Fibroblast of skin of right quadriceps (primary cell): ENCODE measurements around the gene TCEA3.
"Not testable (repeated sequence)": the region's sequence is repeated elsewhere in the genome, so short reads cannot be mapped to it uniquely, and the experiment has no call there.

Experiments used
- DNase-seq: peaks from one replicate; pipeline ENCODE4 v3.0.0-alpha.2; 2013

The TCEA3 gene

DNA sequence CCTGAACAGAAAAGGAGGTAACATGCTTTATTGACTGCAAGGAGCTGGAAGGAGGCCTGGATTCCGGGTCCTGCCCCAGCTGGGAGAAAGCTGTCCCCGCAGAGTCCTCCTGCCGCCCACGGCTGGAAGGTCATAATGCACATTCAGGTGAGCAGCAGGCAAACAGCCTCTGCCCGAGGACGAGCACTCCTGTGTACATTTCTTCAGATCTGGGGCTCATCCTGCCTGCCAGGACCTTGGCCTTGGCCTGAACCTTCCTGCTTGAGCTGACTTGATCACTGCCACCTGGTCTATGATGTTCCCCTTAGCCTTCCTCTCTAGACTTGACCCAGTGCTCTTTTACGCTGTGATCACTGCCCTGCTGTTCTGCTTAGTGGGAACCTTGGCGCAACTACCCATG lies 37.1 kb downstream of the TCEA3 start:
- no peak for DNase-seq

- DNase-seq, result no peak
Observed at GRCh38 chr1:23385119-23385621, 39.4 kb downstream of the TCEA3 start.

GRCh38 chr1:23384312-23385058 lies 40.1 kb downstream of the TCEA3 start:
- DNase-seq, result peak; percentile 42

DNA sequence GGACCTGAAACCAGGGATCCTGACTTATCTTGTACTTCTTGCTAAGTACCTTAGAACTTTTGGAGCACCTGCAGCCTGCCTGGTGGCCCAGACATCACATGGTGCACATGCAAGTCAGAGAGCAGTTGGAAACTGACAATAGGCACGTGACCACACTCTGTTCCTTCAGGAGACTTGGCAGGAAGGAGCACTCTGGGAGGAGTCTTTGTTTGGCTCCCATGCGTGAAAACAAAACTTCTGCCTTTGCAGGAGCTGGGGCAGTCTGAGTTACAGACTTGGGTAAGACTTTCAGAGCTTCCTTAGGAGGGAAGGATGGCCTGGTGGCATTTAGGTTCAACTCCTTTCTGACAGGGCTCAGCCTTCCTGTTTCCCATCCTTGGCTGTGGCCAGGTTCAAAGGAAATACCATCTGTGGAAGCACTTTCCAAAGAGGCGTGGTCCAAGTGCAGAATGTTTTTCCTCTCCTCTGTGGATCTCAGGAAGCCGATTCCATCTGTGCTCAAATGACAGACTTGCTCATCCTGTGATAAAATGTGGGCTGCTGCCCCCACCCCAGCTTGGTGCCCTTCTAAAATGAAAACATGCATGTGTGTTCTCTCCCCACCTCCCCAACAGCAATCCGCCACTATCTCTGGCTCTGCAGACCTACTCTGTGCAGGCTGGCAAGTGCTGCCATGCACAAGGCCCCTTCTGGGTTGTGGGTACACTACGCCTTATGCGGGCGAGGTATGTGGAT lies 40.8 kb downstream of the TCEA3 start:
- no peak for DNase-seq

DNA sequence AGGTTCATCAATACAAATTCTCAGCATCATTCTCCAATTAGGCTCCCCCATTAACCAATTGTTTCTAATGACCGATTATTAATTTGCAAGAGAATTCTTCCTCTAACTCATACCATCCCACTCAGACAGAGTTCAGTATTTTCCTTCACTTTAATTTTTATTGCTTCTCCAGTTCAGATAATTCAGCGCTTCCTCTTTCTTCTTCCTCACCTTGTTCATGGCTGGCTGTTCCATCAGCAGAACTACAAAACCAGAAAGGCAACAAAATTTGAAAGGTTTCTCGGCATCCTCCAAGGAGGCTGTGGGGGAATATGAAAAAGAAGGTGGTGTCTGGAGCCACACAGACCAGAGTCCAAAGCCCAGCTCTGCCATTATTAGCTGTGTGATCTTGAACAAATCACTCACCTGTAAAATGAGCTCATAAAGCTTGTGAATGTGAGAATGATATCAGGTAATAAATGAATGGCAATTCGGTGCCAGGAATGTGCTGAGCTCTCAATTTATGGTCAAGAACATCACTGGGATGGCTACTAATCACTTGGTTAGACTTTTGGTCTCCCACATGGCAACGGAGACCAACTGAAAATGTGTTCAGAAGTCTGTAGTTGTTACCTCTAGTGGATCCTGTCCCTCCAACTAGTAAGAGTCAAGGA lies 43.2 kb downstream of the TCEA3 start:
- DNase-seq, result no peak

- DNase-seq, result peak; percentile 33
Observed at GRCh38 chr1:23380719-23381118, 43.8 kb downstream of the TCEA3 start.

DNA sequence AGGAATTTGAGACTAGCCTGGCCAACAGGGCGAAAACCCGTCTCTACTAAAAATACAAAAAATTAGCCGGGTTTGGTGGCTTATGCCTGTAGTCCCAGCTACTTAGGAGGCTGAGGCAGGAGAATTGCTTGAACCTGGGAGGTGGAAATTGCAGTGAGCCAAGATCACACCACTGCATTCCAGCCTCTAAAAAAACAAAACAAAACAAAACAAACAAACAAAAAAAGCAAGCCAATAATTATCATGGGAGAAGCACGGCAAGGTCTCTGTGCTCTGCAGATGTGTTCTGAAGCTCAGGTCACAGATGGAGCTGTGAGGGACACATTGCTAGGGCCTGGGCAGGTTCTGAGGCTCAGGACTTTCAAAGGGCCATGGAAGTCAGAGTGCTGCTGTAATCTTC lies 44.3 kb downstream of the TCEA3 start:
- not testable (repeated sequence) for DNase-seq

GRCh38 chr1:23376890-23377811 lies 47.4 kb downstream of the TCEA3 start:
- peak; percentile 64 for DNase-seq

DNA sequence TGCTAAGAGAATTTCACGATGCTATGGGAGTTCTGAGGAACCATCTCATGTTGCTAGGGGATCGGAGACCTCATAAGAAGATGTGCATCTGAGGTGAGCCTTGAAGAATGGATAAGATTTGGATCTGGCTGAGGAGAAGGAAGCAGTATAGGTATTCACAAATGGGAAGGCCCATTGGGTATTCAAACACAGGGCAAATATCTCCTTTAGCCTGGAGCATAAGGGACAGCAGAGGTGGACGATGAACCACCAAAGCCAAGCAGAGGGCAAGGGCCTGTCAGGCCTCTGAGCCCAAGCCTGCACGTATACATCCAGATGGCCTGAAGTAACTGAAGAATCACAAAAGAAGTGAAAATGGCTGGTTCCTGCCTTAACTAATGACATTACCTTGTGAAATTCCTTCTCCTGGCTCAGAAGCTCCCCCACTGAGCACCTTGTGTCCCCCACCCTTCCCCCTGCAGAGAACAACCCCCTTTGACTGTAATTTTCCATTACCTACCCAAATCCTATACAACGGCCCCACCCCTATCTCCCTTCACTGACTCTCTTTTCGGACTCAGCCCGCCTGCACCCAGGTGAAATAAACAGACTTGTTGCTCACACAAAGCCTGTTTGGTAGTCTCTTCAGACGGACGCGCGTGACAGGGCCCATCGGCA lies 50.3 kb downstream of the TCEA3 start:
- DNase-seq, result not testable (repeated sequence)

DNA sequence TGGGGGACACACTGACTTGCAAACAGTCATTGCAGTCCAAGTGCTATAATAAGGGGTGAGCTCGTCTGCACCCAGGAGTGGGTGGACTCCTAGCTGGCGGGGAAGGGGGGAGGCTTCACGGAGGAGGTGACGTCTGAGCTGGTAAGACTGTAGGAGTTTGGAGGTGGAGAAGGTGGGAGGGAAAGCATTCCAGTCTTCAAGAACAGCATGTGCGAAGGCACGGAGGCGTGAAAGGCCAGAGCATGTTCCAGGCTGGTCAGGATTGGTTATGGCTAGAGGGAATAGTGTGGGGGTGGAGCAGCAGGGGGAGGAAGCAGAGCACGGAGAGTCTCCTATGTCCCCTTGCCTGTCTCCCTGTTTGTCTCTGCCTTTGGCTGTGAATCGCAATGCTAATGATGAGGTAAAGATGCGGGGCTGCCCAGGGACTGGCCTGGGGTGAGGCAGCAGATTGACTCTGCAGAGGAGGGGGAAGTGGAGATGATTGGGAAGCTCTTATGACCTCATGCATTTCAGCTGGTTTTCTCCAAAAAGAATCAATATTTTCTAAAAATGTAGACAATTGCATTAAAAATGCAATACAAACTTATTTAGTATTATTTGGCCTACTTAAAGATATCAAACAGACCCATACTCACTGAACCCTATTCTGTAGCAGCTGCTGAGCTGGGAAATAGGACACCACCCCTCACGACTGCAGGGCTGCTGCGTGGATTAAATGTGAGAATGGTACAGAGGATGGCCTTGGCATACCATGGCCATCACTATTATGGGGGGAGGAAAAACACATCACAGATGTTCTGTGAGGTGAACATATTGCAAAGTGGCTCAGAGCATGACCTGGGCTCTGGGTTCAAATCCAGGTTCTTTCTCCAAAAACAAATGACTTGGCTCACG lies 52.3 kb downstream of the TCEA3 start:
- no peak for DNase-seq

GRCh38 chr1:23370709-23371584 lies 53.6 kb downstream of the TCEA3 start:
- peak; percentile 34 for DNase-seq

- peak; percentile 34 for DNase-seq
Observed at GRCh38 chr1:23370330-23370708, 54.2 kb downstream of the TCEA3 start.

DNA sequence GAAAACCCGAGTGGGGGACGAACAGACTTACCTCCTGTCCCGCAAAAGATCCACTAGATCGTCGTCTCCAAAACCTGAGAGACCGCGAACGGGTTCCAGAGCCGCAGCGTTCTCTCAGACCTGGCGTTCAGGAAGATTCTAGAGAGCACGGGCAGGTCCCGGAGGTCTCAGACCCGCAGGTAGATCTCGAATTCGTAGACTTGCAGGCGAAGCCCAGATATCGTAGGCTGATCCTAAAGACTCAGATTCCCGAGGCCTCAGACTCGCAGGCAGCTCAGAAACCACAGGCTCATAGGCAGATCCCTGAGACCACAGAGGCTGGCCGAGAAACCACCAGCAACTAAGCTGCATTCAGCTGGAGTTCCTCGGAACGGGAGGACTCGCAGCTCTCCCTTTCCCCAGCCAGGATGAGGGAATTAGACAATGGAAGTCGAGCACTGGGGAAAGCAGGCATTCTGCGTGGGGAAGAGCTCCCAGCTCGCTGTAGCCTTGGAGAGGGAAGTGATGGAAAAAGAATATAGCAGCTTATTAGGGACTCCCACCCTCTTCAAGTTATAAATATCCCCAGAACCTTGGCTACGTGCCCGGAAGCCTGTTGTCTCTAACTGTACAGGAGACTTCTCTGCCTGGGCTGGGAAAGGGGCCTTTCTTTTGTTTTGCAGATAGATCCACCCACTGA lies 55.1 kb downstream of the TCEA3 start, which contains the start of gene ZNF436:
TSS of gene ZNF436 (minus strand) at position 502 of the 679 bp plus-strand sequence. CDS start 1,831 bp downstream, outside the sequence.
- peak; percentile 93 for DNase-seq

DNA sequence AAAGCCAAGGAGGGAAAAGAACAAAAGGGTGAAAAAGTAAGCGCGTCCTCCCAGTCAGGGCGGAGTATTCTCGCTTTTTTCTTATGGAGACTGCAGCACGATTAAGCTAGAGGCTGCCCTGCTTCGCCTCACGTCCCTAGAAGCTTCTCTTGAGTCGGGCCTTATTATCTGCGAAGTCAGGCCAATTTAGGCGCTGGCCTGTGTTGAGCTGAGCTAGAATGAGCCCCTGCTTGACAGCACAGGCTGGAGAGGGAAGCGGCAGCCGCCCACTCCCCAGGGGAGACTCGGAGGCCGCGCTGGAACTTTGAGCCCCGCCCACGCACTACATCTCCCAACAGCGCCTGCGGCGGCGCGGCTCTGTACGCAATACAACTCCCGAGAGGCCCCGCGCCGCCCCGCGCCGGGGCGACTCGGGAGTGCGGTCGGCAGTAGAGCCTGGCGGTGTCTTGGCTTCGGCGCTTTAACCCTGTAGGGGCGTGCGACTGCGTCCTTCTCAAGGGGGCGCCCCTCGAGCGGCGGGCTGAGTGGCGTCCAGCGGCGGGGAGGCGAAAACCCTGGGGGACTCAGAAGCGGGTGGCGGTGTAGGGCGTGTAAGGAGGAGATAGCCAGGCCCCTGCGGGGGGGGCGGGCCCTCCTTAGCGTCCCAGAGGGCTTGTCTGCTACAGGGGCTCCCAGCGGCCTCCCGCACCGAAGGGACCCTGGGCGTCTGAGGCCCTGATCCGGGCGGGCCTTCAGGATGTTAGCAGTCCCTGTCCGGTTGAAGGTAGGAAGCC lies 55.8 kb downstream of the TCEA3 start:
- peak; percentile 93 for DNase-seq

DNA sequence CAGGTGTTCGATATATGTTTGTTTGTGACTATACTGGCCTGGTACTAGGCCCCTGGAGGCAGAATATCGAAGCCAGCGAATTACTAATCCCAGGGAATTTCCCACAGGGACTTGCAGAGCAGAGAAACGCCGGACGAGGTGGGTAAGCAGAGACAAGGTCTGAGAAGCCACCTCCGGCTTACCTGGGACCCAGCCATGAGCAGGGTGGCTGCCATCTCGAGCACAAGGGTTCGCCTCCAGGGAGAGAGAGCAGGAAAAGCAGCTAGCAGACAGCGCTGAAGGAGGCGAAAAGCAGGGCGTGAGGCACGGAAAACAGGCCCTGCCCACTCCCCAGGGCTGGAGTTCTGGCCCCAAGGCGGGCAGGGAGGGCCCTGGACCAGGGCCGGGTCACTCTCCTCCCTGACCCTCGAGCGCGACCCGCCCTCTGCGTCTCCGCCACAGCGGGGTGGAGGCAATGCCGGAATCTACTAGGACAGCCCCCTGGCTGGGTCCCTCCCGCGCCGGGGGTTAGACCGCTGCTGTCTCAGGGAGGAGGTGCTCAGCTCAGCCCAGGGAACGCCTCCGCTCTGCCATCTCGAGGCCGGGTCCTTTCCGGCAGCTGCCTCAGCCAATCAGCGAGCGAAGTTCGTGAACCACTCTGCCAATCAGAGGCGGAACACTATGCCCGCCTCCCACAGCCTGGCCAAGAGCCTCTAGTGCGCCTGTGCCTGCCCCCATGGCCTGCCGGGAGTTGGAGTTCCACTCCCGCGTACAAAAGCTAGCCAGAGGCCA lies 56.6 kb downstream of the TCEA3 start:
- DNase-seq, result peak; percentile 99

DNA sequence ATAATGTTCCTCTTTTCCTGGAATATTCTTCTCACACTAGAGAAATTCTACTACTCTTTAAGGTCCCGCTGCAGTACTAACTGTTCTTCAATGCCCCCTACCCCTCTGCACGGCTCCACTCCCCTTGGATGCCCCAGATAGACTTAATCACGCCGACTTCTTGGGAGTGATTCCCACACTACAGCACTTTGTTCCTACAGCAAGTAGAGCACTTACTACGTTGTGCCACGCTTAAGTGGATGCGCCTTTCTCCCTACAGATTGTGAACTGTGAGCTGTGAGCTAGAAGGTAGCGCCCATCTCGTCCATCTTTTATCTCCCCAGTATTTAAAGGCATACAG lies 57.1 kb downstream of the TCEA3 start:
- no peak for DNase-seq

- DNase-seq, result no peak
Observed at GRCh38 chr1:23366598-23366997, 58.0 kb downstream of the TCEA3 start.

DNA sequence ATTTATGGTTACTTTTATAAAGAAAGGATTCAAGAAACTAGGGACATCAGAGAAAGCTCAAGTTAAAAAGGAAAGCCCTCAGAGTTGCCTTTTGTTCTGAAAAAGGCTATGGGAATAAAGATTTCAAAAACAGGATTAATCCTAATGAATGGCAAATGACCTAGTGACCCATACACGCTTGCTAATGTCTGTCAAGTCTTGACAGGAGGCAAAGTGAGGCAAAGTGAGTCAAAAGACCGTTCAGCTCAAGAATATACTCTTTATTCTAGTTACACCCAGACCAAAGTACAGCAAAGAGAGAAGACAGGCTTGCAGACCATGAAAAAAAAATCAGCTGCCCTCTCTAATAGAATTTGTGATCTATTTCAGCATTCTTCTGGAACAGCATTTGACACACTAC lies 58.4 kb downstream of the TCEA3 start:
- DNase-seq, result no peak
